Stimulated activated CD8-positive, alpha-beta memory T cell treated with anti-CD3 and anti-CD28 coated beads, Interleukin-12 subunit alpha, Interleukin-12 subunit beta, amount 100 ng/mL, for 24 hours (primary cell): ENCODE results near the gene EHMT2.
"Not testable (repeated sequence)": the region's sequence is repeated elsewhere in the genome, so short reads cannot be mapped to it uniquely, and the experiment has no call there.

Source experiments
- DNase-seq: peaks from one replicate; pipeline ENCODE4 v3.0.0-alpha.2; 2020; ENCODE audit errors: extremely low read depth

EHMT2 gene

GRCh38 chr6:31897612-31898382 lies at the start of gene EHMT2:
EHMT2 (minus strand) TSS chr6:31897698; CDS start chr6:31897677, 21 bp downstream.
- DNase-seq = peak; percentile 72

- no peak for DNase-seq
Measured at GRCh38 chr6:31947070-31947675, 49.7 kb upstream of the EHMT2 start.

GRCh38 chr6:31946370-31946885 lies 48.9 kb upstream of the EHMT2 start:
- no peak for DNase-seq

GRCh38 chr6:31945507-31946369 lies 48.2 kb upstream of the EHMT2 start, which contains the start of gene CFB:
CFB (plus strand) TSS chr6:31946095; CDS start chr6:31946222, 127 bp downstream.
- DNase-seq = no peak

- DNase-seq = no peak
Measured at GRCh38 chr6:31945154-31945506, 47.6 kb upstream of the EHMT2 start.

GRCh38 chr6:31943742-31944141 lies 46.2 kb upstream of the EHMT2 start:
- DNase-seq = no peak

GRCh38 chr6:31940256-31940664 lies 42.8 kb upstream of the EHMT2 start:
- no peak for DNase-seq

- DNase-seq = no peak
Measured at GRCh38 chr6:31935823-31936222, 38.3 kb upstream of the EHMT2 start.

- no peak for DNase-seq
Measured at GRCh38 chr6:31935021-31935420, 37.5 kb upstream of the EHMT2 start.

GRCh38 chr6:31933537-31933936 lies 36.0 kb upstream of the EHMT2 start:
- no peak for DNase-seq

GRCh38 chr6:31932137-31932536 lies 34.6 kb upstream of the EHMT2 start:
- not testable (repeated sequence) for DNase-seq

- no peak for DNase-seq
Measured at GRCh38 chr6:31930962-31931361, 33.5 kb upstream of the EHMT2 start.

- no peak for DNase-seq
Measured at GRCh38 chr6:31928672-31928939, 31.1 kb upstream of the EHMT2 start.

- no peak for DNase-seq
Measured at GRCh38 chr6:31927863-31928671, 30.6 kb upstream of the EHMT2 start.

GRCh38 chr6:31927242-31927862 lies 29.9 kb upstream of the EHMT2 start, which contains the start of gene C2:
C2 (plus strand) TSS chr6:31927717; CDS start chr6:31927753, 36 bp downstream.
- DNase-seq = no peak

GRCh38 chr6:31922942-31923341 lies 25.4 kb upstream of the EHMT2 start:
- no peak for DNase-seq

- no peak for DNase-seq
Measured at GRCh38 chr6:31920811-31921210, 23.3 kb upstream of the EHMT2 start.

- DNase-seq = no peak
Measured at GRCh38 chr6:31919624-31920303, 22.3 kb upstream of the EHMT2 start.

- DNase-seq = no peak
Measured at GRCh38 chr6:31918069-31918720, 20.7 kb upstream of the EHMT2 start.

GRCh38 chr6:31915756-31916155 lies 18.3 kb upstream of the EHMT2 start:
- DNase-seq = no peak
